Caco-2 (cell line): ENCODE results near the gene DZANK1. TPM values are rescaled to one million over a fixed set of nuclear protein-coding genes. Genes with fewer than 3 reads are reported as not detected.

ENCODE experiments used
- BruUV-seq: library from RNA; stranded (reverse); fragments of 400-500 nt; replicated peaks from 2 replicates; lab custom pipeline; 2021; lab: Mats Ljungman, UMichigan
- CTCF ChIA-PET: fragments of 300-600 bp; sonication (Branson Sonifier 250); formaldehyde crosslinking; loops from one replicate; lab custom pipeline; 2022; ENCODE audit warnings: antibody characterized with exemption; lab: Charles Lee
- POLR2A ChIA-PET: fragments of 300-600 bp; sonication (Branson Sonifier 250); formaldehyde crosslinking; loops from one replicate; lab custom pipeline; 2022; ENCODE audit warnings: antibody characterized with exemption; lab: Charles Lee
- DNase-seq, 2 experiments: peaks; one replicate each; pipeline versions ENCODE4 v3.0.0 to v3.0.0-alpha.2; 2020 to 2022
- H3K27me3 ChIP-seq: replicated peaks from 2 replicates; pipeline ENCODE4 v1.6.0; 2011; ENCODE audit warnings: low read length; ENCODE audit not compliant: control insufficient read depth, insufficient read depth
- H3K36me3 ChIP-seq: 2 replicates; pipeline ENCODE4 v1.5.1; 2011; ENCODE audit warnings: low read length; ENCODE audit not compliant: control insufficient read depth, insufficient read depth
- H3K4me1 ChIP-seq: fragments of 250-450 bp; sonication (Bioruptor Pico); 2 replicates; pipeline ENCODE4 v1.5.1; 2020; ENCODE audit warnings: mild to moderate bottlenecking
- H3K4me3 ChIP-seq: 2 replicates; pipeline ENCODE4 v1.5.1; 2011; ENCODE audit warnings: low read depth, mild to moderate bottlenecking, control low read depth, low read length
- H3K9me3 ChIP-seq: fragments of 250-450 bp; sonication (Bioruptor Pico); 2 replicates; pipeline ENCODE4 v1.5.1; 2020; ENCODE audit warnings: mild to moderate bottlenecking, moderate library complexity
- H3K27ac Mint-ChIP-seq: one replicate; pipeline ENCODE4 v1.8.0; 2022; ENCODE audit warnings: mixed read lengths; ENCODE audit not compliant: unreplicated experiment
- H3K27me3 Mint-ChIP-seq: one replicate; pipeline ENCODE4 v1.8.0; 2022; ENCODE audit warnings: mixed read lengths; ENCODE audit not compliant: insufficient read depth, unreplicated experiment
- H3K36me3 Mint-ChIP-seq: one replicate; pipeline ENCODE4 v1.8.0; 2022; ENCODE audit warnings: mild to moderate bottlenecking, mixed read lengths; ENCODE audit not compliant: insufficient read depth, unreplicated experiment
- H3K4me1 Mint-ChIP-seq: one replicate; pipeline ENCODE4 v1.8.0; 2022; ENCODE audit warnings: low read depth, mixed read lengths; ENCODE audit not compliant: unreplicated experiment
- H3K4me3 Mint-ChIP-seq: one replicate; pipeline ENCODE4 v1.8.0; 2022; ENCODE audit warnings: mild to moderate bottlenecking, moderate library complexity, mixed read lengths; ENCODE audit not compliant: unreplicated experiment
- H3K9me3 Mint-ChIP-seq: one replicate; pipeline ENCODE4 v1.8.0; 2022; ENCODE audit warnings: mixed read lengths; ENCODE audit not compliant: unreplicated experiment
- intact Hi-C: fragments of 100-400 bp; cut with micrococcal nuclease; formaldehyde crosslinking; loops from one replicate; pipeline ENCODE4 v1.10.0; 2022; ENCODE audit not compliant: unreplicated experiment
- total RNA-seq: library from RNA; stranded (reverse); gene quantifications from 2 replicates; pipeline ENCODE4 v1.2.3, GENCODE V29; 2022
- TF ChIP-seq, protein P1 (sequence below), 2 experiments: fragments of 200-600 bp in 1 of 2; IDR thresholded peaks; 1 replicate in 1 of 2; 2 replicates in 1 of 2; pipeline versions ENCODE4 v1.5.1 to v1.8.0; 2011 to 2022; ENCODE audit warnings: antibody characterized with exemption in 1 of 2, control low read depth in 1 of 2, inconsistent platforms in 1 of 2, low read depth in 1 of 2, low read length in 1 of 2, mild to moderate bottlenecking in 1 of 2, moderate library complexity in 1 of 2; ENCODE audit not compliant: insufficient read depth in 1 of 2, severe bottlenecking in 1 of 2, unreplicated experiment in 1 of 2

The DZANK1 gene
- total RNA-seq, 1 experiment from 2014 or later: 8.6 TPM

DNA sequence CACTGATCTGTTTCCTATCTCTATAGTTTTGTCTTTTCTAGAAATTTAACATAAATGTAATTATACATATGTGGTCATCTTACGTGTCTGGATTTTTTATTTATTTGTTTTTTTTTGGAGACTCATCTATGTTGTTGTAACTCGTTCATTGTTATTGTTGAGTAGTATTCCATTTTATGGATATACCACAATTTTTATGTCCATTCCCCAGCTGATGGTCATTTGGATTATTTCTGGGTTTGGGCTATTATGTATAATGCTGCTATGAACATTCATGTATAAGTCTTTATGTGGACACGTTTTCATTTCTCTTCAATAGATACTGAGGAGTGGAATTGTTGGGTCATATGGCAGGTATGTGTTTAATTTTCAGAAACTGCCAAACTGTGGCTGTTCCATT, 10.2 kb downstream of the DZANK1 start:
- ChIA-PET POLR2A (no interaction called here), CTCF (no interaction called here)
- Mint-ChIP-seq H3K27ac (no peak overlapping the region), H3K36me3 (no peaks in the 10 kb centered on the region), H3K27me3 (no peaks in the 10 kb centered on the region), H3K9me3 (peaks cover 9% of the 10 kb centered on the region), H3K4me3 (no peak overlapping the region), H3K4me1 (no peaks in the 10 kb centered on the region)
- H3K4me1 ChIP-seq: no peaks in the 10 kb centered on the region
- BruUV-seq: no TSS peak
- H3K9me3 ChIP-seq: no peaks in the 10 kb centered on the region
- TF ChIP-seq, protein P1, sequence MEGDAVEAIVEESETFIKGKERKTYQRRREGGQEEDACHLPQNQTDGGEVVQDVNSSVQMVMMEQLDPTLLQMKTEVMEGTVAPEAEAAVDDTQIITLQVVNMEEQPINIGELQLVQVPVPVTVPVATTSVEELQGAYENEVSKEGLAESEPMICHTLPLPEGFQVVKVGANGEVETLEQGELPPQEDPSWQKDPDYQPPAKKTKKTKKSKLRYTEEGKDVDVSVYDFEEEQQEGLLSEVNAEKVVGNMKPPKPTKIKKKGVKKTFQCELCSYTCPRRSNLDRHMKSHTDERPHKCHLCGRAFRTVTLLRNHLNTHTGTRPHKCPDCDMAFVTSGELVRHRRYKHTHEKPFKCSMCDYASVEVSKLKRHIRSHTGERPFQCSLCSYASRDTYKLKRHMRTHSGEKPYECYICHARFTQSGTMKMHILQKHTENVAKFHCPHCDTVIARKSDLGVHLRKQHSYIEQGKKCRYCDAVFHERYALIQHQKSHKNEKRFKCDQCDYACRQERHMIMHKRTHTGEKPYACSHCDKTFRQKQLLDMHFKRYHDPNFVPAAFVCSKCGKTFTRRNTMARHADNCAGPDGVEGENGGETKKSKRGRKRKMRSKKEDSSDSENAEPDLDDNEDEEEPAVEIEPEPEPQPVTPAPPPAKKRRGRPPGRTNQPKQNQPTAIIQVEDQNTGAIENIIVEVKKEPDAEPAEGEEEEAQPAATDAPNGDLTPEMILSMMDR (IDR thresholded peaks at IDR 0.05; ENCODE audit: insufficient read depth in 1 of 2, low read depth in 1 of 2, low read length in 1 of 2, severe bottlenecking in 1 of 2, unreplicated experiment in 1 of 2): no peak
- DNase-seq: no peak
- no peaks in the 10 kb centered on the region for H3K27me3 ChIP-seq
- no peaks in the 10 kb centered on the region for H3K36me3 ChIP-seq
- intact Hi-C loops: no loop called here
- H3K4me3 ChIP-seq: no peak overlapping the region

DNA sequence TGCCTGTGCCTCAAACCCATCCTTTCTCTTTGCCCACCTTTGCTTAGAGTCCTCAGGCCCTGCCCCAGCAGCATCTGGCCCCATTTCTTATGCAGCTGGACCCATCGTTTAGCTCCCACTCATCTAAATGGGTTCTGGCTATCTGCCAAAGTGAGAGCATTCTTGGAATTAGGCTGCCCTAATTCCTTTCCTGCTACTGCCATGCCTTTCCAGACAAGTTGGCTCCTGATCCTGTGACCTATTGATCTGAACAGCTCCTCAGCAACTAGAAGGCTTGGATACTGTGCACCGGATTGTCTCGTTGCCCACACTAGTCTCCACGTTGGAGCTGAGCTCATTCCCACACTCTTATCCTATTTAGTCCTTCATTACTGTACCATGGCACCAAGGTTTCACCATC, 22.9 kb downstream of the DZANK1 start:
- no peaks in the 10 kb centered on the region for H3K36me3 ChIP-seq
- TF ChIP-seq, protein P1 (IDR thresholded peaks at IDR 0.05; ENCODE audit: insufficient read depth in 1 of 2, low read depth in 1 of 2, low read length in 1 of 2, severe bottlenecking in 1 of 2, unreplicated experiment in 1 of 2): no peak
- intact Hi-C loops: no loop called here
- no peaks in the 10 kb centered on the region for H3K4me1 ChIP-seq
- no peak overlapping the region for H3K4me3 ChIP-seq
- no peaks in the 10 kb centered on the region for H3K9me3 ChIP-seq
- Mint-ChIP-seq H3K27me3 (no peaks in the 10 kb centered on the region), H3K4me3 (no peak overlapping the region), H3K27ac (no peak overlapping the region), H3K36me3 (no peaks in the 10 kb centered on the region), H3K4me1 (no peaks in the 10 kb centered on the region), H3K9me3 (no peaks in the 10 kb centered on the region)
- BruUV-seq: no TSS peak
- DNase-seq: no peak
- H3K27me3 ChIP-seq: no peaks in the 10 kb centered on the region
- POLR2A ChIA-PET: no interaction called here
- CTCF ChIA-PET: no interaction called here

DNA sequence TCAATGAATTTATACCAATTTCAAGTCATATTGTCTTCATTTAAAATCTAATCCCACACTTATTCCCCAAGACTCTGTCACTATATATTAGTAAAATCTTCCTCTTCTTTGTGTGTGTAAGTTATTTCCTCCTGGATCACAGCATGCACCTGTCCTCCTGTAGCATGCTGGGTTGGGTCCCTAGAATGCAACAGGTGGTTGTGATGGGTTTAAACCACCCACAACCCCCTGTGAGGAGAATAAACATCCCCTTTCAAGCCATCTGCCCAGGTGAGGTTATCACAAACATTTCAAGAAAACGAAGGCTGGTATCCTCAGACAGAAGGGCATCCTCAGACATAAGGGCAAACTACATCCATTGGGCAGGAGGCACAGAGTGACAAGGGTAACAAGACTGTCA, 26.4 kb downstream of the DZANK1 start:
- Histone ChIP-seq H3K36me3 (no peaks in the 10 kb centered on the region), H3K27me3 (no peaks in the 10 kb centered on the region), H3K4me3 (no peak overlapping the region), H3K9me3 (no peaks in the 10 kb centered on the region), H3K4me1 (no peaks in the 10 kb centered on the region)
- ChIA-PET CTCF (no interaction called here), POLR2A (no interaction called here)
- BruUV-seq: no TSS peak
- H3K4me3 Mint-ChIP-seq: no peak overlapping the region
- TF ChIP-seq, protein P1 (IDR thresholded peaks at IDR 0.05; ENCODE audit: insufficient read depth in 1 of 2, low read depth in 1 of 2, low read length in 1 of 2, severe bottlenecking in 1 of 2, unreplicated experiment in 1 of 2): no peak
- no peaks in the 10 kb centered on the region for H3K4me1 Mint-ChIP-seq
- H3K27me3 Mint-ChIP-seq: no peaks in the 10 kb centered on the region
- no peaks in the 10 kb centered on the region for H3K36me3 Mint-ChIP-seq
- no peak overlapping the region for H3K27ac Mint-ChIP-seq
- no peaks in the 10 kb centered on the region for H3K9me3 Mint-ChIP-seq
- no peak for DNase-seq
- intact Hi-C loops: no loop called here
